Measurements from ENCODE around the gene GLB1L.
"Not testable (repeated sequence)": the region's sequence is repeated elsewhere in the genome, so short reads cannot be mapped to it uniquely, and the experiment has no call there.

The GLB1L gene

GRCh38 chr2:219279916-219280516, 34.8 kb upstream of the GLB1L start:
- no peak for DNase-seq

- DNase-seq, result peak; percentile 61
Observed at GRCh38 chr2:219279151-219279915, 34.1 kb upstream of the GLB1L start, which contains the start of gene DNAJB2. DNAJB2 (plus strand) TSS chr2:219279366; CDS start chr2:219279834, 468 bp downstream.

GRCh38 chr2:219278655-219279150, 33.5 kb upstream of the GLB1L start:
- no peak for DNase-seq

- no peak for DNase-seq
Observed at GRCh38 chr2:219277703-219278654, 32.7 kb upstream of the GLB1L start.

- no peak for DNase-seq
Observed at GRCh38 chr2:219274361-219274921, 29.2 kb upstream of the GLB1L start.

GRCh38 chr2:219273937-219274336, 28.7 kb upstream of the GLB1L start:
- DNase-seq, result no peak

GRCh38 chr2:219272995-219273394, 27.8 kb upstream of the GLB1L start:
- DNase-seq, result no peak

GRCh38 chr2:219272356-219272755, 27.1 kb upstream of the GLB1L start:
- no peak for DNase-seq

- no peak for DNase-seq
Observed at GRCh38 chr2:219271021-219271420, 25.8 kb upstream of the GLB1L start.

- no peak for DNase-seq
Observed at GRCh38 chr2:219270055-219270372, 24.8 kb upstream of the GLB1L start.

GRCh38 chr2:219269362-219270054, 24.3 kb upstream of the GLB1L start:
- DNase-seq, result no peak

GRCh38 chr2:219268294-219268693, 23.1 kb upstream of the GLB1L start:
- DNase-seq, result no peak

GRCh38 chr2:219266886-219267285, 21.6 kb upstream of the GLB1L start:
- DNase-seq, result no peak

GRCh38 chr2:219266232-219266631, 21.0 kb upstream of the GLB1L start:
- no peak for DNase-seq

- no peak for DNase-seq
Observed at GRCh38 chr2:219261024-219261855, 16.0 kb upstream of the GLB1L start.

GRCh38 chr2:219258942-219259341, 13.7 kb upstream of the GLB1L start:
- not testable (repeated sequence) for DNase-seq

GRCh38 chr2:219254590-219255201, 9.5 kb upstream of the GLB1L start:
- no peak for DNase-seq

- peak; percentile 39 for DNase-seq
Observed at GRCh38 chr2:219253753-219254589, 8.7 kb upstream of the GLB1L start, which contains the start of gene TUBA4A. TUBA4A (minus strand) TSS chr2:219253918; CDS start chr2:219253858, 60 bp downstream.

GRCh38 chr2:219252900-219253752, 7.9 kb upstream of the GLB1L start, which contains the start of gene TUBA4B:
TUBA4B (plus strand) TSS chr2:219253243; CDS start chr2:219253408, 165 bp downstream.
- peak; percentile 31 for DNase-seq
